Fibroblast of the conjunctiva (primary cell): ENCODE results near the gene P2RX4.
"Not testable (repeated sequence)": the region's sequence is repeated elsewhere in the genome, so short reads cannot be mapped to it uniquely, and the experiment has no call there.

Experiments used
- DNase-seq: peaks from one replicate; pipeline ENCODE4 v3.0.0-alpha.2; 2010; ENCODE audit warnings: low read depth

Gene P2RX4

DNA sequence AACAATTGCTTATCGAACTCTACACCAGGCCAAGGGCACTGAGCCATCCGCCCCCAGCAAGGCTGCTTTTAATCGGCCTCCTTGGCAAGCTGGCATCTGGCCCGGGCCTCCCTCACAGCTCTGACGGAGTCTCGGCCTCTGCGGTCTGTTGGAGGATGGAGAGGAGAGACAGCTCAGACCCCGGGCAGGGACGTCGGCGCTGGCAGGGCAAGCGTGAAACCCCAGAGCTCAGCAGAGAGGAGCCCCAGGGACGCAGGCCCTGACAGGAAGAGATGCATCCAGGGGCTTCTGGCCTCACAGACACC lies 69.1 kb downstream of the P2RX4 start:
- DNase-seq, result no peak

- DNase-seq, result no peak
Observed at GRCh38 chr12:121279507-121279915, 69.6 kb downstream of the P2RX4 start.

GRCh38 chr12:121280531-121280930 lies 70.6 kb downstream of the P2RX4 start:
- not testable (repeated sequence) for DNase-seq

GRCh38 chr12:121281116-121281515 lies 71.2 kb downstream of the P2RX4 start:
- not testable (repeated sequence) for DNase-seq

DNA sequence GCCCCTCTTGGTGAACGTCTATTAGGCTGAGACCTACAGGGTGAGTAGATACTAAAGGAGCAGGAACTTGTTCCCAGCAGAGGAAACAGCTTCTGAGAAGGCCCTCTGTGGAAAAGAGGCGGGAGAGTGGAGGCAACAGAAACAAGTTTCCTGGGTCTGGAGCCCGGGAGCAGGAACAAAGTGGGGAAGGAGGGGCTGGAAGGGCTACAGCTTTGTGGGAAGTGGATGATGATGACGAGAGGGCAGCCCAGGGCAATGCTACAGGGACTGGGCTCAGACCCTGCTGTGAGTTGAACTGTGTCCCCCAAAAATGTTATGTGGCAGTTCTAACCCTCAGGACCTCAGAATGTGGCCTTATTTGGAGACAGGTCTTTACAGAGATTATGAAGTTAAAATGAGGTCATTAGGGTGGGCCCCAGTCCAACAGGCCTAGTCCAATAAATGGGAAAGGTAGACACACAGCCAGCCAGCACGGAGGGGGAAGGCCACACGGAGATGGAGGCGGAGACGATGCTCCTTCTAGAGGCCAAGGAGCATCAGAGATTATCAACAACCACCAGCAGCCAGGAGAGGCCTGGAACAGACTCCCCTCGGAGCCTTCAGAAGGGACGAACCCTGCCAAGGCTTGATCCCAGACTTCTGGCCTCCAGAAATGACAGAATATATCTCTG lies 72.3 kb downstream of the P2RX4 start:
- DNase-seq, result no peak

- DNase-seq, result not testable (repeated sequence)
Observed at GRCh38 chr12:121282910-121283309, 73.0 kb downstream of the P2RX4 start.

GRCh38 chr12:121283388-121283787 lies 73.5 kb downstream of the P2RX4 start:
- no peak for DNase-seq
